ENCODE results near the gene SNX10.

DNA sequence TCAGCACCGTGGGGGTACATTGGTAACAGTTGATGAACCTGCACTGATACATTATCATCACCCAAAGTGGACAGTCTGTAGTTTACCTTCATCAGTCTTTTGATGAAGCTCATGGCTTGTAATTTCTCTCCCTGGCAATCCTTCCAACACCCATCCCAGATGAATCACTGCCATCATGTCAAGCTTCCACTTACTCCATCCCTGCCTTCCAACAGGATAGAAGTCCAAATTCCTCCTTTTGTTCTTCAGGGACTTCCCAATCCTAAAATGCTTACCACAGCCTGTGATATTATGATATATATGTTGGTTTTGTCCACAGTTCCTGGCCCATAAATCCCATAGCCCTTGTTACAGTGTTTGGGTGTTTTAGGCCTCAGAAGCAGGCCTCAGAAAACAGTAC lies 16.1 kb downstream of the SNX10 start:
- TF ChIP-seq ELK1 (IDR thresholded peaks at IDR 0.05; ENCODE audit: borderline replicate concordance, low read depth, low read length) = no peak
- TF ChIP-seq CTCF (conservative IDR thresholded peaks at IDR 0.05; ENCODE audit: low read depth, low read length) = no peak
- TF ChIP-seq CEBPB (IDR thresholded peaks at IDR 0.05; ENCODE audit: low read depth, low read length) = no peak
- no peak for TF ChIP-seq RAD21 (IDR thresholded peaks at IDR 0.05; ENCODE audit: low read length)
- TF ChIP-seq NFE2L2 (IDR thresholded peaks at IDR 0.05; ENCODE audit: low read depth, low read length) = no peak
- TF ChIP-seq BHLHE40 (IDR thresholded peaks at IDR 0.05; ENCODE audit: low read depth, low read length) = no peak
- TF ChIP-seq SMC3 (IDR thresholded peaks at IDR 0.05; ENCODE audit: low read depth, low read length) = no peak
- no peak for TF ChIP-seq MAFK (IDR thresholded peaks at IDR 0.05; ENCODE audit: low read depth, low read length)
- TF ChIP-seq POLR2A (IDR thresholded peaks at IDR 0.05; ENCODE audit: low read depth, low read length) = no peak
- TF ChIP-seq RCOR1 (IDR thresholded peaks at IDR 0.05; ENCODE audit: insufficient replicate concordance, low read length) = no peak
- TF ChIP-seq FOS (IDR thresholded peaks at IDR 0.05; ENCODE audit: low read depth, low read length) = no peak
- TF ChIP-seq CHD1 (IDR thresholded peaks at IDR 0.05; ENCODE audit: low read depth, low read length) = no peak

Data from IMR-90 (cell line).